ENCODE results near the gene ALPL.

GRCh38 chr1:21489146-21489545, 20.1 kb upstream of the ALPL start:
- no peak for TF ChIP-seq TCF7 (IDR thresholded peaks at IDR 0.05; ENCODE audit: borderline replicate concordance)
- TF ChIP-seq ETV1 (tag; conservative IDR thresholded peaks at IDR 0.05; ENCODE audit: low read depth): no peak
- no peak for TF ChIP-seq NBN (IDR thresholded peaks at IDR 0.05; ENCODE audit: low read depth)
- no peak for TF ChIP-seq POU5F1 (IDR thresholded peaks at IDR 0.05; ENCODE audit: borderline replicate concordance, low read depth, low read length, partially characterized antibody)
- no peak for TF ChIP-seq EP300 (IDR thresholded peaks at IDR 0.05; ENCODE audit: low read length)
- no peak for TF ChIP-seq CEBPG (CRISPR knock-in tag; IDR thresholded peaks at IDR 0.05)
- no peak for TF ChIP-seq CEBPG (tag; conservative IDR thresholded peaks at IDR 0.05 in 1 of 2, IDR thresholded peaks at IDR 0.05 in 1 of 2)
- no peak for TF ChIP-seq CTCF (IDR thresholded peaks at IDR 0.05 in 2 of 3, conservative IDR thresholded peaks at IDR 0.05 in 1 of 3; ENCODE audit: insufficient read depth in 2 of 3, low read depth in 1 of 3, low read length in 3 of 3)
- TF ChIP-seq TAF1 (IDR thresholded peaks at IDR 0.05; ENCODE audit: control insufficient read depth, extremely low read depth, insufficient read depth, low read length, severe bottlenecking): no peak
- TF ChIP-seq ZBTB17 (CRISPR knock-in tag; IDR thresholded peaks at IDR 0.05): no peak
- TF ChIP-seq MEIS2 (IDR thresholded peaks at IDR 0.05; ENCODE audit: partially characterized antibody): no peak
- TF ChIP-seq ELF1 (tag; IDR thresholded peaks at IDR 0.05): no peak
